Activated CD4-positive, alpha-beta T cell treated with anti-CD3 and anti-CD28 coated beads, Interleukin-10, Interleukin-2, amounts not matched to agents 100 ng/mL and 50 ng/mL, durations not matched to agents 16 hours and 8 hours (primary cell): ENCODE results near the gene TBC1D2.
"Not testable (repeated sequence)": the region's sequence is repeated elsewhere in the genome, so short reads cannot be mapped to it uniquely, and the experiment has no call there.

ENCODE experiments used
- DNase-seq: peaks from one replicate; pipeline ENCODE4 v3.0.0-alpha.2; 2020

The TBC1D2 gene, protein sequence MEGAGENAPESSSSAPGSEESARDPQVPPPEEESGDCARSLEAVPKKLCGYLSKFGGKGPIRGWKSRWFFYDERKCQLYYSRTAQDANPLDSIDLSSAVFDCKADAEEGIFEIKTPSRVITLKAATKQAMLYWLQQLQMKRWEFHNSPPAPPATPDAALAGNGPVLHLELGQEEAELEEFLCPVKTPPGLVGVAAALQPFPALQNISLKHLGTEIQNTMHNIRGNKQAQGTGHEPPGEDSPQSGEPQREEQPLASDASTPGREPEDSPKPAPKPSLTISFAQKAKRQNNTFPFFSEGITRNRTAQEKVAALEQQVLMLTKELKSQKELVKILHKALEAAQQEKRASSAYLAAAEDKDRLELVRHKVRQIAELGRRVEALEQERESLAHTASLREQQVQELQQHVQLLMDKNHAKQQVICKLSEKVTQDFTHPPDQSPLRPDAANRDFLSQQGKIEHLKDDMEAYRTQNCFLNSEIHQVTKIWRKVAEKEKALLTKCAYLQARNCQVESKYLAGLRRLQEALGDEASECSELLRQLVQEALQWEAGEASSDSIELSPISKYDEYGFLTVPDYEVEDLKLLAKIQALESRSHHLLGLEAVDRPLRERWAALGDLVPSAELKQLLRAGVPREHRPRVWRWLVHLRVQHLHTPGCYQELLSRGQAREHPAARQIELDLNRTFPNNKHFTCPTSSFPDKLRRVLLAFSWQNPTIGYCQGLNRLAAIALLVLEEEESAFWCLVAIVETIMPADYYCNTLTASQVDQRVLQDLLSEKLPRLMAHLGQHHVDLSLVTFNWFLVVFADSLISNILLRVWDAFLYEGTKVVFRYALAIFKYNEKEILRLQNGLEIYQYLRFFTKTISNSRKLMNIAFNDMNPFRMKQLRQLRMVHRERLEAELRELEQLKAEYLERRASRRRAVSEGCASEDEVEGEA

DNA sequence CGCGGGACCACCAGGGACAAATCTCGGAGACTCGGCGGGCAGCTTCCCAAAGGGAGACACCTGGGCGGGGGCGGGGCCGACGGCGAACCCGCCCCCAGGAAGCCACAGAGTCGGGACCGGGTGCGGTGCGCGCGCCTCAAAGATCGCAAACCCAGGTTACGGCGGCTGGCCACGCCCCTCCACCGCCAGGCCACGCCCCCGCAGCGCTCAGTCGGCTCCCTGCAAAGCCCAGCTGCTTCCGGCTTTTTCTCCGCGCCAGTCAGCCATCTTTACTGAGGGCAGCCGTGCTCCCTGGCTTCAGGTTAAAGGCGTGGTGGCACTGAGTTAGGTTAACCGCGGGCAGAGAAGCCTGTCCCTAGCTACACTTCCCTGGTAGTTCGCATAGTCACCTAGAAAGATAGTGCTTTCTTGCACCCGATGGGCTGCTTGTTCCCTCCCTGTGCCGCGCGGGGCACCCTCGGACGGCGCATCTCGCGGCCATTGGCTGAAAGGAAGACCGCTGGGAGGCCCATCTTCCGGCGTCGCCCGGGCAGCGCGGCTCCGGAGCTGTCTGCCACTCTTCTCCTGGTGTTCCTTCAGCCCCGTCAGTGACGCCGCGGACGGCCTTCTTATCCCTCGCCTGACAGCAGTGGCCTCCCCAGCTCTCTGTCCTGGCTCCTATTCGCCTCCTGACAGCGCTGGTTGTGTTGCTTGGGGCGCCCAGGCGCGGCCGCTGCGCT lies at the start of gene TBC1D2:
Gene TBC1D2, minus strand, starts transcription at position 72 of the 719 bp plus-strand sequence. CDS start 108 bp downstream, outside the sequence.
- DNase-seq = peak; percentile 97

DNA sequence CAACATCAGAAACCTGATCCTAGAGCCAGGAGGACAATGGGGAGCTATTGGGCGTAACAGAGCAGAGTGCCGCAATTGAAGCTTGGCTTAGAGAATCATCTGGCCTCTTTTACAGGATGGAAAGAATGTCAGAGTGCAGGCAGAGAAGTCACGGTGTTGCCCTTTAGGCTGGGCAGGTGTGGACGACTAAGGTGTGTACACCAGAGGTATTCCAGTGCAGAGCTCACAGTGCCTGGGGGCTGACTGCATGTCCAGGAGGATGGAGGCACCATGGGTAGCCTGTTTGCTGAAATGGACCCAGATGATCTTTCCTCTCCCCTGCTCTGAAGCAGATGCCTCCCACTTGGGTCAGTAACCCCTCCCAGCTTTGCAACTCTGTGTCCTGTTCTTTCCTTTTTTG lies 48.9 kb upstream of the TBC1D2 start:
- DNase-seq = no peak

DNA sequence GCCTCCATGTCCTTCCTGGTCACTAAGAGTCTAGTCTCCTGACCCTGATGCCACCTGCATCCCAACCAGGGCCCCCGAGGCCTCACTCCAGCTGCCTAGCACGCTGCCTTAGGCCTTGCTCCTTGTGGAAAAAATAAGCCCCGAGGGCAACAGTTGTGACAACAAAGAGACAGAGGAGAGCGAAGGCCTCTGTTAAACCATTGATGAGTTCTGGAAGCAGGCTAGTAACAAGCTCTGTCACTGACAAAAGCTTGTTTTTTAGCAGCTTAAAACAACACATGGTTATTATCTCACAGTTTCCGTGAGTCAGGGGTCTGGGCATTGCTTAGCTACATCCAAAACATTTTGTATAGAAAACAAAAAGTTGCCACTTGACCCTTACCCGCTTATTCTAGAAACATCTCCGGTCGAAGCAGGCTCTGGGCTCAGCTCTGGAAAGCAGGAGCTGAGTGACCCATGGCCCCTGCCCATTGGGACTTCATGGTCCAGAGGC lies 48.2 kb upstream of the TBC1D2 start:
- no peak for DNase-seq

DNA sequence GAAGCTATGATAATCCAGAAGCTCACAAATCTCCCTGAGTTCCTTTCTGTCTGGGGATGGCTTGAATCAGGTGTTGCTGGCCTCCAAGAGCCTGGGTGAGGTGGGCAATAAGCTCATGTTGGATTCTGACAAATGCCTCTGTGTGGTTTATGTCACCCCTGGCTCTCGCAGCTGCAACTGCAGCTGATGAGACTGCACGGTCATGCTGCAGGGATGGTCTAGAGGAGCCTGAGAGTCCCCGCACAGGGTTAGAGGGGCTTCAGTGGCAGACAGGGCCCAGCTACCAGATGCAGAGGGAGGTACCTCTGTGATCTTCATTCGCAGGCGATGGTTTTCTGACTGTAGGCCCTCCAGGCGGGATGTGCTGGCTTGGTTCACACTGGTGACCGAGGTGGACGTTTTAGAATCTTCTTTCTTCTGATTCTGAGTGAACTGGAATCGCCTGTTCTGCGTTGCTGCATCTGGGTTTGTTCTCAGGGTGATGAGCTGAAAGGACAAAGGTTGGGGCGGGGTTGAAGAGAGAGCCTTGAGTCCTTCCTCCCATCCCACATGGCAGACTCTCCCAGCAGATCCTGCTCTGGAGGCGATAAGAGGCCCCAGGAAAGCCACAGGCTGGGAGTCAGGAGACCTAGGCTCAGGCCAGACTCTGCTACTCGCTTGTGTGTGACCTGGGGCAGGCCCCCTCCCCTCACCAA lies 47.6 kb upstream of the TBC1D2 start:
- no peak for DNase-seq

DNA sequence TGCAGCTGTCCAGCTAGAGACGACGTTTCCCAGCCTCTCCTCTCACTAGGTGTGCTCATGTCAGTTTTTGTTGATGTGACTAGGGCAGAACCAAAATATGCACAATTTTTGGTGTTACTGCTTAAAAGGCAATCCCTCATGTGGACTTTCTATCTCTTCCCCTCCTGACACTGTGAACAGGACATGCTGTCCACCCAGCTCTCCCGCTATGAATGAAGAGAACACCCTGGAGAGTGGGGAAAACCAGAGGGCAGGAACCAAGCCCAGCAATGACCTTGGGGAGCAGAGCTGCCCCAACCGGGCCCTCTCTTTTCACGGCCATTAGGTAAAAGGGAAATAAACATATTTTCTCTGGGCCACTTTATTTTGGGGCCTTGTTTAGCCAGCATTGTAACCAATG lies 46.7 kb upstream of the TBC1D2 start:
- DNase-seq = no peak

DNA sequence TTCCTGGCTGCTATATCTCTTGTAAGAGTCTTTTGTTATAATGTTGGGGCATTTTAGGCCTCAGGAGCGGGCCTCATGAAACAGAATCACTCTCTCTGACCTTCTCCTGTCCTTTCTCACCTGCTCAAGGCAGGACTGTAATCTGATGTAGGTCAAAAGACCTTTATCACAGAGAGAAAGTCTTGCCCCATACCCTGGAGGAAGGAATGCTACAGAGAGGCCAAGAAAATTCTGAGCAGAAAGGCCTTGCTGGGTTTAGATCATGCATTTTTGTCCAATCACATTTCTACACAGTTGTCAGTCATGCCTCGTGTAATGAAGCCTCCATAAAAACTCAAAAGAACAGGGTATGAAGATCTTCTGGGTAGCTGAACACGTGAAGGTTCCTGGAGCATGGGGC lies 45.2 kb upstream of the TBC1D2 start:
- no peak for DNase-seq

DNA sequence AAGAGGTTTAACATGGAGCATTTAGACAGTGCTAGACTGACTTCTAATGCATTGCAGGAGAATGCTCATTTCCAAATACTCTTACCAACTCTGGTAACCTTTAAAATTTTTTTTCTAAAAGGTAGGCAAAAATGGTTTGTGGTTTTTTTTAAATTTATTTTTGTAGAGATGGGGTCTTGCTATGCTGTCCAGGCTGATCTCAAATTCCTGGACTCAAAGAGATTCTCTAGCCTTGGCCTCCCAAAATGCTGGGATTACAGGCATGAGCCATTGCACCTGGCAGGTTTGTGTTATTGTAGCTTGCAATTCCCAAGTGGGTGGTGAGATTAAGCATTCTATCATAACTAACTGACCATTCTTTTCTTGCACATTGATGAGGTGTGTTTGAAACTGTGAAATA lies 43.0 kb upstream of the TBC1D2 start:
- DNase-seq = no peak

DNA sequence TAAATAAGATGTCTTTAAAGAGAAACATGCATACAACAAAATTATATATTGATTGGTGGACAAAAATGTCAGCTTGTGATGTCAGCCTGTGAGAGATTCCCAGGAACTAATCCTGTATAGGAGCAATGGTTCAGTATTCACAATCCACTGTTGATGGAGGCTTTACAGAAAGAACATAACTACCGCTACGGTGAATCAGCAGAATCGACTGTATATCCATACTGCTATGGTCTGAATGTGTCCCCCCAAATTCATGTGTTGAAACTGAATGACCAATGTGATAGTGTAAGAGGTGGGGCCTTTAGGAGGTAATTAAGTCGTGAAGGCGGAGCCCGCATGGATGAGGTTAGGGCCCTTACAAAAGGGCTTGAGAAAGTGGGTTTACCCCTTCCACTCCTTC lies 40.4 kb upstream of the TBC1D2 start:
- no peak for DNase-seq

DNA sequence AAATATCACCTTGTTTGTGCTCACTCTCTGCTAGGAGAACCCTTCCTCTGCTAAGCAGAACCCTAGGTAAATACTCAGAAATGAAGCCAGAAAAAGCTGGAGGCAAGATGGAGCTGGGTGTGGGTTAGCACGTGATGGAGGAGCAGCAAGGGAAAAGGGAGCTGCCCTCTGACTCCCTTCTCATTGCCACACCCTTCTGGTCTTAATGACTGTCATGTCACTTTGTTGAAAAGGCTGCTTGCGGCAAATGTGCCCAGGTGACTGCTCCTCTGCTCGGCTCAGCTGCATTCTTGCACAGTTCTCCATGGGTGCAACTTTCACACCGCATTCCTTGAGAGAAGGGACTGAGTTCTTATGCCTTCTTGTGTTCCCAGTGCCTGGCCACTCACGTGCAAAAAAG lies 36.4 kb upstream of the TBC1D2 start:
- no peak for DNase-seq

DNA sequence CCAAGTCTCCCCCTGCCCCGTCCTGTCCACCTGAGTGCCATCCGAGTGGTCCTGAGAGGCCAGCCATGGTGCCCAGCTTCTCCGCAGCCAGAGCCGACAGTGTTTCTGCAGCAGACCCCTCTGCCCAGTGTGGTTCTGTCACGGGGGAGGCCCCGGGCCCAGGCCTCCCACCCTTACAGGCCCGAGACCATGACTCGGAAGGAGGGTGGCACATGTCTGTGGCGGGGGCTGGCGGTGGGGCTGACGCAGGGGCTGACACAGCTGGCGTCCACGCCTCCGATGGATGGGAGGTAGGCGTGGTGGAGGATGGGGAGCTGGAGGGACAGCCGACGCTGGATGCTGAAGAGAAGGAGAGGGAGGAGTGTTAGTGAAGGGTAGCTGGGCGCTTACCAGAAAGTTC lies 35.0 kb upstream of the TBC1D2 start:
- DNase-seq = no peak

DNA sequence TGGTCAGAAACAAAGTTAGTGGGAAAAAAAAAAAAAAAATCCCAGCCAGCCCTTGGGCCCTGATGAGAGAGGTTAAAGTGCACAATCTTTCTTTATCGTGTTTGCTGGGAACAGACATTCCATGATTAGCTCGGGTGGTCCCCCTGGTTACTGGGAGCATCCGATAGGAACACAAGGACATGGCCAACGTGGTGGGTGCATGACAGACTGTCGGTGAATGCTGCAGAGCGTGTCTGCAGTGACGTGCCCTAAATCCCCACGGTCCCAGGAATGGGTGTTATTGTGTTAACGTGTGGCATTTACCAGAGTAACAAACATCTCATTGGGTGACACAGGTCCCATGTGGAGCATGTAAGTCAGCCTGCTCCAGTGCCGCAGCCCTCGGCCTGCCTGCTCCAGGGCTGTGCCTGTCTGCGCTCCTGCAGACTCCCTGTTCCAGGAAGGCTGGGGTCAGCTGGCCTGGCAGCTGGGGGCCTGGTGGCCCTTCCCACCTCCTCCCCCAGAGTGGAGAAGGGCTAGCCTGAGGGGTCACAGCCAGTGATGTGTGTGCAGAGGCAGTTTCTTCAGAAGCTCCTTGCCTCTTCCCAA lies 34.3 kb upstream of the TBC1D2 start:
- no peak for DNase-seq

DNA sequence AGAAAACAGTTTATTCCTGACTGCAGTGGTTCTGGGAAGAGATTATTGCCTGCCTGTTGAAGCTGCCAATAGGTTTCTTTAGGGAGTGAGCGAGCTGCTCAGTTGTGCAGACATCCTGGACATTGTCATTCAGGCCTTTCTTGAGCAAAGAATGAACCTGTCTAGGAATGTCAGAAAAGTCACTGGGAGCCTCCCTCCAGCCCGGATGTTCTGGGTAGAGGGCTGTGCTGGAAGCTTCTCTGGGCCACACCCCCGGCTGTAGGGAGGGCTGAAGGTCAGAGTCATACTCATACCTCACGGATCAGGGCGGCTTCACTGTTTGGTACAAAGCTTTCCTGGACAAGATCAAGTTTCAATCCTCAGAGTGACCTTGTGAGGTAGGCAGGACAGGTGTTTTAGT lies 33.4 kb upstream of the TBC1D2 start:
- DNase-seq = no peak

DNA sequence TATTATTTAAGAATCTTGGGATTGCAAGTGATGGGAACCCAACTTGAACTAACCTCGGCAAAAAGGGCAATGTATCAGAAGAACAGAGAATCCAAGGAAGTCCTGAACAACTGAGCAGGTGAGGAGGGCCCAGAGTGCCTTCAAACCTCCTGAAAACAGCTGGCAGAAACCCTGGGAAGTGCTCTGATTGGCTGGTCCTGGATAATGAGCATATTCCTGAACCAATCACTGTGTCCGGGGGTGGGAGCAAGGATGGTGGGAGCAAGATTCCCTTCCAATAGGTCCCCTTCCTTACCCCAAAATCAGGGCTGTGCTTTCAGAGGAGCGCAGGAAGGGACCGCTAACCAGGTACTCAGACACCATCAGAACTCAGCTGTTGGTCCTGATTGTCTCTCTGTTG lies 31.9 kb upstream of the TBC1D2 start:
- no peak for DNase-seq

DNA sequence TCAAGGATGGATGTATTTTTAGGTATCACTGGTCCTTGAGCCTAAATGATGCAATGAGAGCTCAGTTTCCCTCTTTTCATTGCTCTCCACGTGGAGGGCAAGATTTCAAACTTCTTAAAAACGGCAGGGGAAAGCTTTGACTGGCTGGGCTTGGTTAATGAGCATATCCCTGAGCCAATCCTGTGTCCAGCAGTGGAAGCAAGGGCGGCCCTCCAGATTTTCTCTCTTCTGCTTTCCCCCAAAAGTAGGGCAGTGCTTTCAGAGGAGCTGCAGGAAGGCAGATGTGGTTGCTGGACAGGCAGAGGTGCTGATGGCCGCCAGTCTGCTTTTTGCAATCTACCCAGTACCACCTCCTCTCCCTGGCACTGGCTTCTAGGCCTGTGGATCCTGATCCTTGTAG lies 30.0 kb upstream of the TBC1D2 start:
- DNase-seq = no peak

DNA sequence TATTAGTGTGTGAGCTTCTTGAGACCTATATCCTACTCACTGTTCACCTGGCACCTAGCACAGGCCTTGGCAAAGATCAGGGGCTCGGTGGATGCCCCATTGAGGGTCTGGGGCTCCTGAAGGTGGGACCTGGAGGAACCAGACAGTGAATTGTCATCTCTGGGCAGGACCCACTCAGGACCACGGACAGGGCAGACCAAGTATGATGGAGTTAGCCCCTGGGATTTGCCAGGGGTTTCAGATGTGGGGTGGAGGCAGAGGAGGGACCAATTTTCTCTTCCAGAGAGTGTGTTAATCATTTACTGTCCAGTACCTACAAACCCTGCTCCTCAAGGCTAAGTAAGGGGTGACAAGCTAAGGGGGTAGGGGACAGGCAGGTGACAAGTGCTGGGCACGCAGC lies 29.3 kb upstream of the TBC1D2 start:
- no peak for DNase-seq

DNA sequence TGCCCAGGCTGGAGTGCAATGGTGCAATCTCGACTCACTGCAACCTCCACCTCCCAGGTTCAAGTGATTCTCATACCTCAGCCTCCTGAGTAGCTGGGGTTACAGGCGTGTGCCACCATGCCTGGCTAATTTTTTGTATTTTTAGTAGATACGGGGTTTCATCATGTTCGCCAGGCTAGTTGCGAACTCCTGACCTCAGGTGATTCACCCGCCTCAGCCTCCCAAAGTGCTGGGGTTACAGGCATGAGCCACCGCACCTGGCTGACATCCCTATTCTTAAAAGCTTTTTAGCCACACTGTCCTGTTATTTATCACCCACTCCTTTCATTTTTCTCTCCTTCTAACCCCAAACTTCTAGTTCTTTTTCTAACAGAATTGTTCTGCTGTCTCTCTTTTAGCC lies 27.7 kb upstream of the TBC1D2 start:
- DNase-seq = not testable (repeated sequence)

DNA sequence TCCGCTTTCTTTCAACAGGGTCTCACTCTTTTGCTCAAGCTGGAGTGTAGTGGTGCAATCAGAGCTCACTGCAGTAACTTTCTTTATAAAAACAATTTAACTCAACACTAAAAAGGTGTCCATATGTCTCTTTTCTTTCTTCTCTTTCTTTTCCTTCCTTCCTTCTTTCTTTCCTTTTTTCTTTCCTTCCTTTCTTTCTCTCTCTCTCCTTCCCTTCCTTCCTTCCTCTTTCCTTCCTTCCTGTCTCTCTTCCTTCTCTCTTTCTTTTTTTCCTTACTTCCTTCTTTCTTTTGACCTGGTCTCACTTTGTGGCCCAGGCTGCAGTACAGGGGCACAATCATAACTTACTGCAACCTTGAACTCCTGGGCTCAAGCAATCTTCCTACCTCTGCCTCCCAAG lies 25.8 kb upstream of the TBC1D2 start:
- DNase-seq = no peak

DNA sequence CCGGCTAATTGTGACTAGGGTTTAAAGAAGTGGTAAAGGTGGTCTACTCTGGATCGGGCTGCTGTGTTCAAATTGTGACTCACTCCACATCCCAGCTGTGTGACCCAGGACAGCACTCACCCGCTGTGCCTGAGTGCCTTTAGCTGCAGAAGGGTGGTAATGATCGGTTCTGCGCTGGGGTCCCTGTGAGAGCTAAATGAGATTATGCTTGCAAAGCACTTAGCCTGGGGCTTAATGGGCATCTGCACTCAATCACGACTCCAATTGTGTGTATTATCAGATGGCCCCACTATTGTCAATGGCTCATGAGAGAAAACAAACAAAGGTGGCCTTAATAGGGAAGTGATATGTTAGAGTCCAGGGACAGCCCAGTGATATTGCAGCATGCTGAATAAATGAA lies 25.1 kb upstream of the TBC1D2 start:
- no peak for DNase-seq

DNA sequence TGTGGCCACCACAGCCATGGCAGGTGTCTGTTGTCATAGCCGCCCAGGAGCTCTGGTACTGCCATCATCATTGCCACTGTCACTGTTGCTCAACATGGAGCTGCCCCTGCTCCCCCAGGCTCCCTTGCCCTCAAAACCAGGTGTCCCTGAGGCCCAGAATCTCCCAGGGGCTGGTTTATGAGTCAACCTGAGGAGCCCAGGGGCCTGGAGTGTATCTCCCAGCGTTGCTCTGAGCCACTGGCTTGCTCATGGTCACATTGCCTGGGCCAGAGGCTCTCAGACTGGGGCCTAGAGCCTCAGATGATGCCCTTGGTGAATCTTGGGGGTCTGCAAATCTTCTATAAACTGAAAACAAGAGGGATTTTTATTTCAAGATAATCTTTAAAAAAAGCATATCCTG lies 24.7 kb upstream of the TBC1D2 start:
- DNase-seq = no peak

DNA sequence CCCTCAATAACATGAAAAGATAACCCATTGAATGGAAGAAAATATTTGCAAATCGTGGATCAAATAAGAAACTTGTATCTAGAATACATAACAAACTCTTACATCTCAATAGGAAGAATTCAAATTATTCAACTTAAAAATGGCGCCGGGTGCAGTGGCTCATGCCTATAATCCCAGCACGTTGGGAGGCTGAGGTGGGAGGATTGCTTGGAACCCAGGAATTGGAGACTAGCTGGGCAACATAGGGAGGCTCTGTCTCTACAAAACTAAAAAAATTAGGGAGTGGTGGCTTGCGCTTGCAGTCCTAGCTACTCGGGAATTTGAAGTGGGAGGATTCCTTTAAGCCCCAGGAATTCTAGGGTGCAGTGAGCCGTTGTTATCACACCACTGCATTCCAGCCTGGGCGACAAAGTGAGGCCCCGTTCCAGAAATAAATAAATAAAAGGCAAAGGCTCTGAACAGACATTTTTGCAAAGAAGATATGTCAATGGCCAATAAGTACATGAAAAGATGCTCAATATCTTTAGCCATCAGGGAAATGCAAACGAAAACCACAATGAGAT lies 21.5 kb upstream of the TBC1D2 start:
- no peak for DNase-seq

DNA sequence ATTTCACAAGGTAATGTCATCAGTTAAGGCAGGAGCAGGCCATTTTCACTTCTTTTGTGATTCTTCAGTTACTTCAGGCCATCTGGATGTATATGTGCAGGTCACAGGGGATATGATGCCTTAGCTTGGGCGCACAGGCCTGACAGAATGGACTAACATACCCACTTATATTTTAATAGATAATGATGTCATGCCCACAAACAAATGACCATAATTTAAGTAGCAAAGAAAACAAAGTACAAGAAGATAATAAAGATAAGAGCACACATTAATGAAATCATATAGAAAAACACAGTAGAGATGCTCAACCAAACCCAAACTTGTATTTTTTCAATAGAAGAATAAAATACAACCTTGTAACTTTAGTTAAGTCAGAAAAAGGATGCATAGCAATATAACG lies 19.7 kb upstream of the TBC1D2 start:
- DNase-seq = no peak

DNA sequence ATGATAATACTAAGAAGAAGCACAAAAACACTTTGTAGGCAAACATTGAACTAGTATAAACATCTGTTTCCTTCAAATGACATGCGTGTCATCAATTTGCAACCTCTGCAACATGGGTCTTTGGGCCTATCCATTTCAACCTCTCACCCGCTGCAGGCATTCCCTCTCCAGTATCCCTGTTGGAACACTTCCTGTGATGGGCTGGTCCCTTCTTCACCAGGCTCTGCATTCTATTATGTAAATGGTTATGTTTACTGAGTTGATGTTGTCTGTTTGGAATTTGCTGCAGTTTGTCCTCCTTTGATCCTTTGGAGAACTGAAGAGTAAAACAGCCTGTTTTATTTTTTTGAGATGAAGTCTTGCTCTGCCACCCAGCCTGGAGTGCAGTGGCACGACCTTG lies 16.6 kb upstream of the TBC1D2 start:
- no peak for DNase-seq
